Endothelial cell of umbilical vein (primary cell): ENCODE data around the gene PLEKHG4B. TPM values are rescaled to one million over a fixed set of nuclear protein-coding genes. Genes with fewer than 3 reads are reported as not detected.

Source experiments
- BruUV-seq: library from RNA; stranded (reverse); fragments of 400-500 nt; replicated peaks from 2 replicates; lab custom pipeline; 2021; lab: Mats Ljungman, UMichigan
- CTCF ChIA-PET: fragments of 300-600, 350-600 bp; sonication (Branson Sonifier 250); formaldehyde crosslinking; loops from one replicate; lab custom pipeline; 2021; ENCODE audit warnings: antibody characterized with exemption, inconsistent platforms; lab: Charles Lee
- POLR2A ChIA-PET: fragments of 300-600, 350-600 bp; sonication (Branson Sonifier 250); formaldehyde crosslinking; loops from one replicate; lab custom pipeline; 2021; ENCODE audit warnings: antibody characterized with exemption, inconsistent platforms; lab: Charles Lee
- DNase-seq: peaks from one replicate; pipeline ENCODE4 v3.0.0-alpha.2; 2011; ENCODE audit warnings: low read depth, low spot score
- FAIRE-seq: peaks from 2 replicates; lab custom pipeline; 2011; peaks lifted over from hg19 to GRCh38; lab: Jason Lieb, UNC
- H2AFZ ChIP-seq: 2 replicates; pipeline ENCODE4 v1.6.0; 2012; ENCODE audit warnings: low read depth, low read length, control low read depth, inconsistent platforms
- H3K27ac ChIP-seq: 2 replicates; pipeline ENCODE4 v1.5.1; 2011; ENCODE audit warnings: low read depth, mild to moderate bottlenecking, control low read depth, low read length, moderate library complexity; ENCODE audit not compliant: insufficient read depth
- H3K27me3 ChIP-seq, 2 experiments: 2 replicates each; pipeline versions ENCODE4 v1.6.0 to v1.6.1; 2011; ENCODE audit warnings: low read length in 2 of 2, mixed read lengths in 1 of 2; ENCODE audit not compliant: control insufficient read depth in 2 of 2, insufficient read depth in 2 of 2
- H3K36me3 ChIP-seq, 2 experiments: 2 replicates in 1 of 2; 3 replicates in 1 of 2; pipeline ENCODE4 v1.5.1; 2011; ENCODE audit warnings: low read length in 2 of 2, mild to moderate bottlenecking in 1 of 2, moderate library complexity in 1 of 2; ENCODE audit not compliant: control insufficient read depth in 2 of 2, insufficient read depth in 2 of 2; ENCODE audit errors: extremely low read depth in 1 of 2
- H3K4me1 ChIP-seq: 3 replicates; pipeline ENCODE4 v1.5.1; 2011; ENCODE audit warnings: mild to moderate bottlenecking, low read length; ENCODE audit not compliant: control insufficient read depth, insufficient read depth; ENCODE audit errors: extremely low read depth
- H3K4me2 ChIP-seq: 2 replicates; pipeline ENCODE4 v1.6.1; 2011; ENCODE audit warnings: low read length, control low read depth, mixed read lengths; ENCODE audit not compliant: insufficient read depth
- H3K4me3 ChIP-seq, 3 experiments: fragments of 200-600 bp in 1 of 3; sonication (generic), shearing (Covaris generic) in 1 of 3; replicated peaks in 1 of 3; 2 replicates each; pipeline ENCODE4 v1.5.1; 2011 to 2016; ENCODE audit warnings: control low read depth in 3 of 3, low read length in 3 of 3, mild to moderate bottlenecking in 2 of 3, inconsistent platforms in 1 of 3, low read depth in 1 of 3, moderate library complexity in 1 of 3; ENCODE audit not compliant: insufficient read depth in 1 of 3
- H3K79me2 ChIP-seq: 2 replicates; pipeline ENCODE4 v1.6.0; 2012; ENCODE audit warnings: low read length, inconsistent platforms; ENCODE audit not compliant: control insufficient read depth, insufficient read depth
- H3K9ac ChIP-seq: replicated peaks from 2 replicates; pipeline ENCODE3; 2011; ENCODE audit warnings: low read length, control low read depth; ENCODE audit not compliant: insufficient read depth; ENCODE audit errors: extremely low read depth
- H3K9me1 ChIP-seq: replicated peaks from 3 replicates; pipeline ENCODE4 v1.6.0; 2011; ENCODE audit warnings: mild to moderate bottlenecking, low read length; ENCODE audit not compliant: control insufficient read depth, insufficient read depth; ENCODE audit errors: extremely low read depth
- H3K9me3 ChIP-seq: replicated peaks from 2 replicates; pipeline ENCODE4 v1.5.1; 2012; ENCODE audit warnings: low read length, inconsistent platforms; ENCODE audit not compliant: control insufficient read depth, insufficient read depth
- H4K20me1 ChIP-seq: replicated peaks from 2 replicates; pipeline ENCODE3; 2011; ENCODE audit warnings: mild to moderate bottlenecking, low read length; ENCODE audit not compliant: control insufficient read depth, insufficient read depth; ENCODE audit errors: extremely low read depth
- CTCF ChIP-seq, 2 donors: IDR thresholded peaks; 1 replicate in 1 of 2; 2 replicates in 1 of 2; pipeline ENCODE4 v1.5.1; 2011; ENCODE audit warnings: low read length in 2 of 2, mild to moderate bottlenecking in 2 of 2, moderate library complexity in 2 of 2, control low read depth in 1 of 2, inconsistent platforms in 1 of 2, low read depth in 1 of 2; ENCODE audit not compliant: insufficient read depth in 1 of 2; ENCODE audit errors: extremely low read depth in 1 of 2
- EZH2 ChIP-seq: IDR thresholded peaks from 2 replicates; pipeline ENCODE4 v1.6.1; 2012; ENCODE audit warnings: borderline replicate concordance, low read depth, mild to moderate bottlenecking, moderate library complexity, low read length, inconsistent platforms; ENCODE audit not compliant: severe bottlenecking
- FOS ChIP-seq: IDR thresholded peaks from 2 replicates; pipeline ENCODE4 v1.6.1; 2011; ENCODE audit warnings: mild to moderate bottlenecking, low read length, moderate library complexity, borderline replicate concordance; ENCODE audit not compliant: insufficient read depth
- GATA2 ChIP-seq: IDR thresholded peaks from 2 replicates; pipeline ENCODE4 v1.7.0; 2011; ENCODE audit warnings: low read depth, mild to moderate bottlenecking, moderate library complexity, mixed read lengths, low read length; ENCODE audit not compliant: insufficient read length, insufficient read depth
- JUN ChIP-seq: IDR thresholded peaks from 2 replicates; pipeline ENCODE4 v1.6.1; 2011; ENCODE audit warnings: borderline replicate concordance, low read depth; ENCODE audit not compliant: insufficient read length, insufficient read depth
- MAX ChIP-seq: IDR thresholded peaks from 2 replicates; pipeline ENCODE4 v1.6.1; 2011; ENCODE audit not compliant: insufficient read depth, insufficient read length
- MYC ChIP-seq: IDR thresholded peaks from one replicate; pipeline ENCODE4 v1.6.1; 2011; ENCODE audit warnings: mild to moderate bottlenecking, low read depth, low read length
- POLR2A ChIP-seq: IDR thresholded peaks from 2 replicates; pipeline ENCODE4 v1.6.1; 2012; ENCODE audit warnings: low read depth, mild to moderate bottlenecking, control low read depth, low read length
- POLR2AphosphoS5 ChIP-seq: IDR thresholded peaks from 2 replicates; pipeline ENCODE4 v1.6.1; 2012; ENCODE audit warnings: low read depth, mild to moderate bottlenecking, control low read depth, low read length, moderate library complexity; ENCODE audit not compliant: insufficient read depth
- dilution Hi-C: fragments of 300-500 bp; cut with MboI; formaldehyde crosslinking; loops from one replicate; pipeline ENCODE4 v1.15.0; 2019; ENCODE audit warnings: low sequenced_read_pairs; ENCODE audit not compliant: extremely low pct_ligation_motif_present
- intact Hi-C: fragments of 100-400 bp; cut with micrococcal nuclease; formaldehyde crosslinking; loops from one replicate; pipeline ENCODE4 v1.10.0; 2022
- polyA plus RNA-seq, 4 experiments: library from polyadenylated mRNA; depleted of rRNA in 3 of 4; stranded (reverse) in 3 of 4; unstranded in 1 of 4; fragments of >200 nt; gene quantifications; 2 replicates each; pipeline versions ENCODE4 v1.2.1 to v1.2.3, GENCODE V29; 2011 to 2012; ENCODE audit warnings: missing spikeins in 1 of 4
- total RNA-seq: library from RNA; stranded (reverse); gene quantifications from 2 replicates; pipeline ENCODE4 v1.2.3, GENCODE V29; 2021

Gene PLEKHG4B
- total and polyA plus RNA-seq, 2 donors (not counting 3 experiments of a cell fraction or from before 2014, with no cell fraction given) = not detected

- H3K4me3 ChIP-seq = no peak overlapping the region
- no peaks in the 10 kb centered on the region for H4K20me1 ChIP-seq
- H3K9ac ChIP-seq = no peak overlapping the region
- ChIA-PET POLR2A (no interaction called here), CTCF (interaction anchor here (1.2 to 1.3 kb wide), 2 partner anchors 17 to 256 kb away, joined by 3 to 5 read pairs; no protein-coding TSS in a partner anchor)
- H3K27me3 ChIP-seq = peaks cover 3 to 8% of the 10 kb centered on the region in 2 experiments
- H3K36me3 ChIP-seq = no peaks in the 10 kb centered on the region
- intact Hi-C loops (no loop called here), dilution Hi-C loops (no loop called here)
- no TSS peak for BruUV-seq
- H3K9me1 ChIP-seq = no peaks in the 10 kb centered on the region
- TF ChIP-seq MAX = no peak
- TF ChIP-seq POLR2AphosphoS5 = no peak
- TF ChIP-seq EZH2 = no peak
- TF ChIP-seq MYC = no peak
- TF ChIP-seq GATA2 = no peak
- no peak for TF ChIP-seq FOS
- TF ChIP-seq JUN = no peak
- TF ChIP-seq POLR2A = no peak
- no peak for TF ChIP-seq CTCF (IDR thresholded peaks at IDR 0.05; ENCODE audit: extremely low read depth in 1 of 2, insufficient read depth in 1 of 2, low read depth in 1 of 2, low read length in 2 of 2)
- no peak for DNase-seq
- no peak overlapping the region for H3K27ac ChIP-seq
- no peak for FAIRE-seq
- H2AFZ ChIP-seq = no peak overlapping the region
- no peaks in the 10 kb centered on the region for H3K4me1 ChIP-seq
- H3K9me3 ChIP-seq = no peaks in the 10 kb centered on the region
- no peak overlapping the region for H3K4me2 ChIP-seq
- H3K79me2 ChIP-seq = no peaks in the 10 kb centered on the region
Observed at GRCh38 chr5:190366-191035, 98.5 kb downstream of the PLEKHG4B start.
